SK-N-SH treated with all-trans-retinoic acid at 6 μM for 48 hours (cell line): ENCODE results near the gene KIF2A.

Source experiments
- ATAC-seq: fragments of 200-7000 bp; cut with Tn5 transposase; 3 replicates; pipeline ENCODE4 v1.9.1; 2020; ENCODE audit warnings: mild to moderate bottlenecking, moderate library complexity
- ARNTL ChIP-seq: fragments of 450-650 bp; formaldehyde crosslinking; IDR thresholded peaks from 2 replicates; pipeline ENCODE4 v1.5.0; 2020; ENCODE audit warnings: low read depth, mild to moderate bottlenecking, moderate library complexity, borderline replicate concordance
- BACH2 ChIP-seq: fragments of 250-450 bp; sonication (Bioruptor Pico); IDR thresholded peaks from 2 replicates; pipeline ENCODE4 v1.9.0; 2021; ENCODE audit warnings: mild to moderate bottlenecking, borderline replicate concordance
- CREB5 ChIP-seq: fragments of 250-450 bp; sonication (Bioruptor Pico); IDR thresholded peaks from 2 replicates; pipeline ENCODE4 v1.5.1; 2020; ENCODE audit warnings: low read depth, mild to moderate bottlenecking, moderate library complexity
- CSDC2 ChIP-seq: fragments of 250-450 bp; sonication (Bioruptor Pico); IDR thresholded peaks from 2 replicates; pipeline ENCODE4 v1.5.0; 2020; ENCODE audit warnings: mild to moderate bottlenecking, moderate library complexity
- CSRNP3 ChIP-seq: fragments of 250-450 bp; sonication (Bioruptor Pico); IDR thresholded peaks from 2 replicates; pipeline ENCODE4 v1.5.1; 2021; ENCODE audit warnings: mild to moderate bottlenecking, moderate library complexity
- ESRRG ChIP-seq: fragments of 250-450 bp; sonication (Bioruptor Pico); IDR thresholded peaks from 2 replicates; pipeline ENCODE4 v1.6.1; 2021; ENCODE audit warnings: mild to moderate bottlenecking
- OSR1 ChIP-seq: fragments of 250-450 bp; sonication (Bioruptor Pico); IDR thresholded peaks from 2 replicates; pipeline ENCODE4 v1.8.0; 2022; ENCODE audit warnings: moderate library complexity, mild to moderate bottlenecking, inconsistent platforms
- PATZ1 ChIP-seq: fragments of 250-450 bp; sonication (Bioruptor Pico); IDR thresholded peaks from 2 replicates; pipeline ENCODE4 v1.8.0; 2020; ENCODE audit warnings: mild to moderate bottlenecking, moderate library complexity, borderline replicate concordance
- POU6F1 ChIP-seq: fragments of 250-450 bp; sonication (Bioruptor Pico); IDR thresholded peaks from 2 replicates; pipeline ENCODE4 v1.8.0; 2021; ENCODE audit warnings: low read depth, mild to moderate bottlenecking, moderate library complexity, borderline replicate concordance
- PPARA ChIP-seq: fragments of 250-450 bp; sonication (Bioruptor Pico); IDR thresholded peaks from 2 replicates; pipeline ENCODE4 v1.5.0; 2020; ENCODE audit warnings: mild to moderate bottlenecking, borderline replicate concordance
- RARB ChIP-seq: fragments of 250-450 bp; sonication (Bioruptor Pico); IDR thresholded peaks from 2 replicates; pipeline ENCODE4 v1.8.0; 2021; ENCODE audit warnings: mild to moderate bottlenecking, moderate library complexity
- SNAI2 ChIP-seq: fragments of 250-450 bp; sonication (Bioruptor Pico); IDR thresholded peaks from 2 replicates; pipeline ENCODE4 v1.5.0; 2020; ENCODE audit warnings: mild to moderate bottlenecking, moderate library complexity
- TOX ChIP-seq: fragments of 250-450 bp; sonication (Bioruptor Pico); IDR thresholded peaks from 2 replicates; pipeline ENCODE4 v1.8.0; 2021; ENCODE audit warnings: mild to moderate bottlenecking, moderate library complexity, borderline replicate concordance
- TSHZ2 ChIP-seq: fragments of 250-450 bp; sonication (Bioruptor Pico); IDR thresholded peaks from 2 replicates; pipeline ENCODE4 v1.5.0; 2020; ENCODE audit warnings: mild to moderate bottlenecking, moderate library complexity
- ZC3H10 ChIP-seq: fragments of 250-450 bp; sonication (Bioruptor Pico); IDR thresholded peaks from 2 replicates; pipeline ENCODE4 v1.5.1; 2021; ENCODE audit warnings: mild to moderate bottlenecking, moderate library complexity
- ZFP3 ChIP-seq: fragments of 250-450 bp; sonication (Bioruptor Pico); IDR thresholded peaks from 2 replicates; pipeline ENCODE4 v1.5.0; 2020; ENCODE audit warnings: mild to moderate bottlenecking, moderate library complexity
- ZFP30 ChIP-seq: fragments of 450-650 bp; formaldehyde crosslinking; IDR thresholded peaks from 2 replicates; pipeline ENCODE4 v1.5.0; 2022; ENCODE audit warnings: mild to moderate bottlenecking, moderate library complexity
- ZNF565 ChIP-seq: fragments of 450-650 bp; formaldehyde crosslinking; conservative IDR thresholded peaks from 2 replicates; pipeline ENCODE4 v1.5.0; 2020; ENCODE audit warnings: low read depth, mild to moderate bottlenecking, moderate library complexity
- ZNF70 ChIP-seq: fragments of 450-650 bp; formaldehyde crosslinking; IDR thresholded peaks from 2 replicates; pipeline ENCODE4 v1.5.0; 2020; ENCODE audit warnings: mild to moderate bottlenecking, moderate library complexity
- ZNF8 ChIP-seq: fragments of 450-650 bp; formaldehyde crosslinking; IDR thresholded peaks from 2 replicates; pipeline ENCODE4 v1.5.0; 2020; ENCODE audit warnings: mild to moderate bottlenecking, moderate library complexity

KIF2A gene

GRCh38 chr5:62347928-62348327, 41.9 kb downstream of the KIF2A start:
- TF ChIP-seq RARB (CRISPR knock-in tag) (no peak), PATZ1 (CRISPR knock-in tag) (no peak), ZFP30 (CRISPR knock-in tag) (no peak), ZFP3 (CRISPR knock-in tag) (no peak)
- ATAC-seq = no peak

- TF ChIP-seq PPARA (CRISPR knock-in tag) (no peak), ESRRG (CRISPR knock-in tag) (no peak)
- ATAC-seq = no peak
These were observed 42.9 kb downstream of the KIF2A start for GRCh38 chr5:62348723-62349481.

GRCh38 chr5:62354028-62354874, 48.2 kb downstream of the KIF2A start:
- TF ChIP-seq PATZ1 (CRISPR knock-in tag) = no peak
- TF ChIP-seq ARNTL (CRISPR knock-in tag) = no peak
- no peak for TF ChIP-seq SNAI2 (CRISPR knock-in tag)
- TF ChIP-seq ZFP30 (CRISPR knock-in tag) = no peak
- no peak for TF ChIP-seq OSR1
- TF ChIP-seq CSRNP3 (CRISPR knock-in tag) = no peak
- no peak for TF ChIP-seq POU6F1
- no peak for TF ChIP-seq TOX (CRISPR knock-in tag)
- TF ChIP-seq BACH2 = no peak
- no peak for TF ChIP-seq ZFP3 (CRISPR knock-in tag)
- TF ChIP-seq ZNF8 (CRISPR knock-in tag) = no peak
- TF ChIP-seq ZC3H10 = no peak
- TF ChIP-seq ZNF70 (CRISPR knock-in tag) = no peak
- no peak for TF ChIP-seq PPARA (CRISPR knock-in tag)
- no peak for TF ChIP-seq RARB (CRISPR knock-in tag)
- no peak for TF ChIP-seq ZNF565 (CRISPR knock-in tag)
- TF ChIP-seq CREB5 (CRISPR knock-in tag) = no peak
- TF ChIP-seq ESRRG (CRISPR knock-in tag) = no peak
- no peak for TF ChIP-seq TSHZ2 (CRISPR knock-in tag)
- no peak for TF ChIP-seq CSDC2 (CRISPR knock-in tag)
- peak; percentile 87 for ATAC-seq
